ENCODE results near the gene PPP2R5E.

DNA sequence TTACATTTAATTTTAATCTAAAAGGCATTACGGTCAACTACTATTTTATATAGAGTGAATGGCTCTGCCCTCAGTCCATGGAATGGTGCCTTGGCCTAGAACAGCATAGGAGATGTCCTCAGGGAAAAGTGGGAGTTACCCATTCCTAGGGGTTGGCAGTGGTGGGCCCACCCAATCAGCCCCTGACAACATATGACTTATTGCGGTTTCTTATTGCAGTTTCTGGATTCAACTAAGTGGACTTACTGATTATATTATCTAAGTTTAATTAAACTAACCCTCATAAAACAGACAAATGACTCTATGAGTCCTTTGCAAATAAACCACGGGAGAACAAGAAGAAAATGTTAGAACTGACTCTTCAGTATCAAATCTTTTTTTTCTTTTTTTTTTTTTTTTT lies 2.3 kb upstream of the PPP2R5E start:
- TF ChIP-seq EP300 (IDR thresholded peaks at IDR 0.05) (no peak), POLR2A (IDR thresholded peaks at IDR 0.05; ENCODE audit: low read depth) (no peak)
